K562 (cell line): Measurements from ENCODE around the gene PRR11. TPM values are rescaled to one million over a fixed set of nuclear protein-coding genes. Genes with fewer than 3 reads are reported as not detected.

Experiments used
- ATF7 ChIP-seq: fragments of 450-650 bp; IDR thresholded peaks from 2 replicates; pipeline ENCODE4 v1.7.1; 2014; ENCODE audit warnings: mild to moderate bottlenecking, moderate library complexity
- FOS ChIP-seq: IDR thresholded peaks from 3 replicates; pipeline ENCODE4 v1.6.1; 2011; ENCODE audit not compliant: insufficient read length; ENCODE audit errors: extremely low read depth
- ILK ChIP-seq: fragments of 450-650 bp; IDR thresholded peaks from 2 replicates; pipeline ENCODE4 v1.6.1; 2016; ENCODE audit warnings: missing genetic modification characterization, low read depth, mild to moderate bottlenecking, missing compliant biosample characterization, moderate library complexity, borderline replicate concordance
- KDM5B ChIP-seq: fragments of 200-600 bp; sonication (generic); IDR thresholded peaks from 2 replicates; pipeline ENCODE4 v1.6.1; 2012; ENCODE audit warnings: low read depth, mild to moderate bottlenecking, moderate library complexity, low read length, control low read depth, inconsistent platforms; ENCODE audit not compliant: insufficient replicate concordance
- MEF2A ChIP-seq: IDR thresholded peaks from 2 replicates; pipeline ENCODE4 v1.6.1; 2011; ENCODE audit warnings: low read depth, mild to moderate bottlenecking, low read length, moderate library complexity; ENCODE audit not compliant: control insufficient read depth
- NUFIP1 ChIP-seq: fragments of 450-650 bp; IDR thresholded peaks from 2 replicates; pipeline ENCODE4 v1.6.1; 2018; ENCODE audit not compliant: partially characterized antibody
- PRPF4 ChIP-seq: fragments of 200-400 bp; formaldehyde crosslinking; IDR thresholded peaks from one replicate; pipeline ENCODE4 v1.6.1; 2017; ENCODE audit warnings: low read length, low read depth, mild to moderate bottlenecking; ENCODE audit not compliant: insufficient read depth, poor library complexity, severe bottlenecking
- SMAD1 ChIP-seq: fragments of 150-350 bp; IDR thresholded peaks from 2 replicates; pipeline ENCODE4 v1.6.1; 2014; ENCODE audit warnings: low read length, low read depth; ENCODE audit not compliant: partially characterized antibody
- TCF3 ChIP-seq: sonication (generic); formaldehyde crosslinking; IDR thresholded peaks from 2 replicates; pipeline ENCODE4 v1.4.0; 2020; ENCODE audit warnings: mild to moderate bottlenecking, missing genetic modification reagents
- TEAD4 ChIP-seq, 2 experiments: sonication (generic) in 1 of 2; formaldehyde crosslinking in 1 of 2; IDR thresholded peaks; 2 replicates each; pipeline versions ENCODE4 v1.6.1 to v1.8.0; 2012 to 2022; ENCODE audit warnings: borderline replicate concordance in 1 of 2, inconsistent platforms in 1 of 2, low read length in 1 of 2, mild to moderate bottlenecking in 1 of 2, missing genetic modification reagents in 1 of 2
- TRIM24 ChIP-seq, 2 experiments: fragments of 450-650 bp; IDR thresholded peaks; 2 replicates each; pipeline ENCODE4 v1.6.1; 2016
- VEZF1 ChIP-seq: fragments of 200-800 bp; sonication (Bioruptor generic); IDR thresholded peaks from 2 replicates; pipeline ENCODE4 v1.6.1; 2017; ENCODE audit warnings: missing genetic modification characterization, missing compliant biosample characterization
- ZNF316 ChIP-seq: fragments of 450-650 bp; IDR thresholded peaks from 2 replicates; pipeline ENCODE4 v1.6.1; 2016
- ZNF609 ChIP-seq: sonication (generic); formaldehyde crosslinking; IDR thresholded peaks from 2 replicates; pipeline ENCODE4 v1.8.1; 2023; ENCODE audit warnings: missing genetic modification reagents, mild to moderate bottlenecking, borderline replicate concordance
- ZNF77 ChIP-seq: fragments of 250-450 bp; sonication (Bioruptor Pico); IDR thresholded peaks from 2 replicates; pipeline ENCODE4 v1.5.0; 2020
- polyA plus RNA-seq, 8 experiments: library from polyadenylated mRNA; depleted of rRNA in 4 of 8; stranded (reverse) in 5 of 8; unstranded in 3 of 8; fragments of >200 nt; fragmentation: Nextera tagmentation in 2 of 8; fragmentation: Illumina TruSeq in 1 of 8; extraction: Ambion mirVana in 2 of 8; extraction: Trizol in 1 of 8; gene quantifications; 2 replicates each; pipeline versions ENCODE4 v1.2.1 to v1.2.3, GENCODE V29; 2011 to 2014; ENCODE audit warnings: inconsistent platforms in 1 of 8, missing spikeins in 1 of 8
- total RNA-seq, 7 experiments: library from RNA; depleted of rRNA in 6 of 7; stranded (reverse); fragments of >200 nt in 6 of 7; fragmentation: Illumina TruSeq in 2 of 7; extraction: Trizol in 2 of 7; gene quantifications; 2 replicates each; pipeline versions ENCODE4 v1.2.1 to v1.2.3, GENCODE V29; 2011 to 2021; ENCODE audit warnings: low replicate concordance in 1 of 7

The PRR11 gene
- total and polyA plus RNA-seq, 9 of the 15 experiments (the other 6 are each of a cell fraction or from before 2014, with no cell fraction given), result 13.3 to 75.2 (median 46.4) TPM

GRCh38 chr17:59106463-59107305, 48.9 kb upstream of the PRR11 start, which contains the start of gene TRIM37 (continued):
- TF ChIP-seq VEZF1 (CRISPR knock-in tag) (peak; percentile 65), SMAD1 (no peak), ATF7 (peak; percentile 82), TRIM24 (IDR thresholded peaks at IDR 0.05) (no peak), PRPF4 (no peak), ZNF609 (CRISPR knock-in tag) (peak; percentile 35; the same call in 1 of the 2 replicates), ZNF77 (CRISPR knock-in tag) (no peak), FOS (no peak), TCF3 (peak; percentile 47), MEF2A (no peak), KDM5B (peak; percentile 80), ILK (tag) (no peak), TEAD4 (IDR thresholded peaks at IDR 0.05; ENCODE audit: low read length) (peak; percentile 69), TEAD4 (CRISPR knock-in tag; IDR thresholded peaks at IDR 0.05; ENCODE audit: borderline replicate concordance) (no peak), NUFIP1 (no peak), ZNF316 (no peak)
